GM19240 (cell line): ENCODE results near the gene PBX4.

Experiments used
- DNase-seq: peaks from one replicate; pipeline ENCODE4 v3.0.0; 2011; ENCODE audit warnings: low spot score; ENCODE audit not compliant: insufficient read length

PBX4 gene

GRCh38 chr19:19540064-19540714, 78.3 kb downstream of the PBX4 start:
- DNase-seq = no peak

- DNase-seq = no peak
Measured at GRCh38 chr19:19539698-19540063, 78.8 kb downstream of the PBX4 start.

- DNase-seq = no peak
Measured at GRCh38 chr19:19538785-19539166, 79.7 kb downstream of the PBX4 start.

GRCh38 chr19:19538061-19538784, 80.3 kb downstream of the PBX4 start, which contains the start of gene CILP2:
TSS of gene CILP2 (plus strand) at chr19:19538265. CDS start at chr19:19538350, 85 bp downstream.
- no peak for DNase-seq

- DNase-seq = no peak
Measured at GRCh38 chr19:19537075-19538048, 81.1 kb downstream of the PBX4 start.

GRCh38 chr19:19535311-19536191, 82.9 kb downstream of the PBX4 start:
- DNase-seq = no peak

- DNase-seq = no peak
Measured at GRCh38 chr19:19534556-19535265, 83.8 kb downstream of the PBX4 start.

DNA sequence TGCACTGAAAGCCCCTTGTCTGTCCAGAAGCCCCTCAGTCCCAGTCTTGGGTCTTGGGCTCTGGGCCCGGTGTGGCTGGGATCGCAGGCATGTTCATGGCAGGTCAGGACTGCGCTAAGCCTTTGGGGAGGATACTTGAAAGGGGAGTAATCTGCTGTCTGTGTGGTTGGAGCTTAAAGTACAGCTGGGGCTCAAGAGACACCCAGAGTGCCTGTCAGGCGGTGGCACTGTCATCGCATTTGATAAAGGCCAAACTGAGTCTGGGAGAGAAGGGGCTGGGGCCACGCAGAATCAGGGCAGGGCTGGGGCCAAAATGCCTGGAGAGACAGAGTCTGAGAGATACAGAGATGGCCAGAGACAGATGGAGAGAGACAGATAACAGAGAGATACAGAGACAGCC, 84.6 kb downstream of the PBX4 start:
- DNase-seq = no peak

DNA sequence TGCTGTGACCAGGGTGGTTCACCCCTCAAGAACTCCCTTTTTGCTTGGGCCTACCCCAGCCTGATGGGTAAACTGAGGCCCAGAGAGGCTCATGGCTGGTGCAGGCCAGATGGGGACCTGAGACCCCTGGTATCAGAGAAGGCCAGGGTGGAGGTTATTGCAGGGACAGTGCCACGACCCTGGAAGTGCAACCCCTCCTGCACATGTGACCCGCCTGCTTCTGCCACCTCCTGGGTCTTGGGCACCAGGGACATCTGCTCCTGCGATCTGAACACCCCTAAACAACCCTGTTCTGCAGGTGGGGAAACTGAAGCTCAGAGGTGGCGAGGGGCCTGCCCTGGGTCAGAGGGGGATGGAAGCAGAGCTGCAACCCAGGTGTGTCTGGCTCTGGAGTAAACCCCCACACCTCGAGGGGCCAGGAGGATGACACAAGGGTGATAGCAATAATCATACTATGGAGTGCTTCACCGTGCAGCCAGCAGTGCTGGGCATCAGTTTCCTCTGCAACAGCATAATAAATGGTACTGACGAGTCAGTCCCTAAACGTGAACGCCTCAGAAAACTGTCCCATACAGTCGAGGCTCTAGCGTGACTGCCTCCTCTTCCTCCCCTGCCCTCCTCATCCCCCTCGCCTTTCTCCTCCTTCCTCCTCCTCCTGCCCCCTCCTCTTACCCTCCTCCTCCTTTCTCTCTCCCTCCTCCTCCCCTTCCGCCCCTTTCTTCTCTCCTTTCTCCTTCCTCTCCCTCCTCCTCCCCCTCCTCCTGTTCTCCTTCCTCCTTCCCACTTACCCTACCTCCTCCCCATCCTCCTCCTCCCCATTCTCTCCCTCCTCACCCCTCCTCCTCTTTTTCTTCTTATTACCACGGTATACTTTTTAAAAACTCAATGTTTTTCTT, 85.4 kb downstream of the PBX4 start:
- DNase-seq = no peak

- peak; percentile 93 for DNase-seq
Measured at GRCh38 chr19:19531951-19532805, 86.3 kb downstream of the PBX4 start.

- DNase-seq = no peak
Measured at GRCh38 chr19:19530889-19531288, 87.6 kb downstream of the PBX4 start.

- DNase-seq = no peak
Measured at GRCh38 chr19:19530423-19530804, 88.1 kb downstream of the PBX4 start.

DNA sequence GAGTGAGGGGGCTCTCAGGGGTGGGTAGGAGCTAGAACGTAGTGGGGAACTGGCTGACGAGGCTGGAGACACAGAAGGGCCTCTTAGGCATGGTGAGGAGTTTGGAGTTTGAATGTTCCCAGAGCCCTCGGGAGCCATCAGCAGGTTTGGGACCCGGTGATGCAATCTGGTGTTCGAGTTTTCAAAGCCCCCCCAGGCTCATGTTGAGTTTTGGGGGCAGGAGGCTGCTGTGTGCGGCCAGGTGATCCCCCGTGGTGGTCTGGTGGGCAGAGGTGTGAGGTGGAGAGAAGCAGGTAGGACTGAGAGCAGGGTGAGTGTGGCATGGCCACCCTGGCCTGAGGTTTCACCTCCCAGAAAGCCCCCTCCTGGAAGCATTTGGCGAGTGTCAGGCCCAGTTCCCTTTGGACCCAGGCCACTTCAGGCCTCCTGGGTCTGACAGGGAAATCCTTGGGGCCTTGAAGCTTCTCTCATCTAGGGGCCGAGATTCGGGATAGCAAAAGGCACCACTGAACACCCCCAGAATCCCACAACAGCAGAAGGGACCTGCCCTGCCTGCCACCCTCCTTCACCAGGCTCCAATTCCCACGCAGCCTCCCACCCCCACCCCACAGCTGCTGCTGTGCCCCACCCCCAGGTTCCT, 88.6 kb downstream of the PBX4 start:
- DNase-seq = no peak

- DNase-seq = no peak
Measured at GRCh38 chr19:19528721-19529490, 89.6 kb downstream of the PBX4 start, which contains the start of gene YJEFN3. TSS of gene YJEFN3 (plus strand) at chr19:19528911. CDS start at chr19:19528933, 22 bp downstream.

DNA sequence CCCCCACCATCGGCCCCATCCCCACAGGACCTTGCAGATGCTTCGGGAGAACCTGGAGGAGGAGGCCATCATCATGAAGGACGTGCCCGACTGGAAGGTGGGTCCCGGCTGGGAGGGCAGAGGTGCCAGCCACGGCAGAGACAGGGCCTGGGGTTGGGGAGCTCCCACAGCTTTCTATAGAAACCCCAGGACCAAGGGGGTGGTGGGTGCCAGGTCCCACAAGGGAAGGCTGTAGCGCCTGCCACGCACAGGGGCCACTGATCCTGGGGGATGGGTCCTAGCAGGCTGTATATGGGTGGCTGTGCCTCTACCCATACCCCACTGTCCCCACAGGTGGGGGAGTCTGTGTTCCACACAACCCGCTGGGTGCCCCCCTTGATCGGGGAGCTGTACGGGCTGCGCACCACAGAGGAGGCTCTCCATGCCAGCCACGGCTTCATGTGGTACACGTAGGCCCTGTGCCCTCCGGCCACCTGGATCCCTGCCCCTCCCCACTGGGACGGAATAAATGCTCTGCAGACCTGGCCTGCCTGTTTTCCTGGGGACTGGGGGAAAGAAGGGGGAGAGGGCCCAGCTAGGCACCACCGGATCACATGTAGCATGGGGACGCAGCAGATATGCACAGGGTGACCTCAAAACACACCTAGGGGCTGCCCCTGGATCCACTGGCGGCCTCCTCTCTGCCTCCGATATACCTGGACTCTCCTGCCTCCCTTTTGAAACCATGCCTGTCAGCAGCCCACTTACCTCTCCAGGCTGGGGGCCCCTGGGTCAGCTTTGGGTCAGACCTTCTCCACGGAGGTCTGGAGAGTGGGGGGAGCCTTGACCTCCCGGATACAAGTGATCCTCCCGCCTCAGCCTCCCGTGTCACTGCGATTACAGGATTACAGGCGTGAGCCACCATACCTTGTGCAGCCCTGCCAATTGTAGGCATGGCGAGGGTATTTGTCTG, 90.5 kb downstream of the PBX4 start:
- no peak for DNase-seq

- no peak for DNase-seq
Measured at GRCh38 chr19:19527371-19527656, 91.2 kb downstream of the PBX4 start.
